H9 (cell line): ENCODE data around the gene PDZD4. TPM values are rescaled to one million over a fixed set of nuclear protein-coding genes. Genes with fewer than 3 reads are reported as not detected.

Experiments used
- DNase-seq: peaks from one replicate; pipeline ENCODE4 v3.0.0-alpha.2; 2017
- H2AFZ ChIP-seq: one replicate; pipeline ENCODE4 v1.6.1; 2013; ENCODE audit warnings: mild to moderate bottlenecking, low read length, control low read depth, moderate library complexity
- H2AK5ac ChIP-seq: 2 replicates; pipeline ENCODE4 v1.6.1; 2013; ENCODE audit warnings: low read length, control low read depth, mixed read lengths; ENCODE audit not compliant: insufficient read length
- H2BK120ac ChIP-seq: one replicate; pipeline ENCODE4 v1.6.1; 2013; ENCODE audit warnings: low read depth, mild to moderate bottlenecking, low read length, control low read depth, inconsistent platforms; ENCODE audit not compliant: poor library complexity, severe bottlenecking
- H2BK12ac ChIP-seq: 2 replicates; pipeline ENCODE4 v1.6.1; 2013; ENCODE audit warnings: low read length, control low read depth, mixed read lengths, low read depth; ENCODE audit not compliant: insufficient read length
- H2BK15ac ChIP-seq: 2 replicates; pipeline ENCODE4 v1.6.1; 2013; ENCODE audit warnings: low read depth, low read length, control low read depth
- H2BK20ac ChIP-seq: one replicate; pipeline ENCODE4 v1.6.1; 2013; ENCODE audit warnings: low read depth, mild to moderate bottlenecking, low read length, control low read depth, inconsistent platforms; ENCODE audit not compliant: poor library complexity, severe bottlenecking
- H2BK5ac ChIP-seq: 2 replicates; pipeline ENCODE4 v1.6.1; 2013; ENCODE audit warnings: low read length, control low read depth, mixed read lengths; ENCODE audit not compliant: insufficient read length
- H3K14ac ChIP-seq: 2 replicates; pipeline ENCODE4 v1.6.1; 2013; ENCODE audit warnings: low read length, control low read depth; ENCODE audit not compliant: insufficient read depth
- H3K18ac ChIP-seq: 2 replicates; pipeline ENCODE4 v1.6.1; 2013; ENCODE audit warnings: low read depth, mild to moderate bottlenecking, mixed read lengths, low read length, control low read depth; ENCODE audit not compliant: insufficient read length
- H3K23ac ChIP-seq: 2 replicates; pipeline ENCODE4 v1.6.1; 2013; ENCODE audit warnings: low read length, control low read depth, mixed read lengths, low read depth; ENCODE audit not compliant: insufficient read length
- H3K23me2 ChIP-seq: 2 replicates; pipeline ENCODE4 v1.6.1; 2013; ENCODE audit warnings: low read depth, mild to moderate bottlenecking, mixed read lengths, low read length, control low read depth; ENCODE audit not compliant: insufficient read length, poor library complexity, severe bottlenecking
- H3K27ac ChIP-seq: 2 replicates; pipeline ENCODE4 v1.5.1; 2013; ENCODE audit warnings: low read length, control low read depth, mixed read lengths, low read depth; ENCODE audit not compliant: insufficient read length
- H3K27me3 ChIP-seq: 2 replicates; pipeline ENCODE4 v1.6.1; 2013; ENCODE audit warnings: low read length, control low read depth, inconsistent platforms; ENCODE audit not compliant: insufficient read depth
- H3K4ac ChIP-seq: 2 replicates; pipeline ENCODE4 v1.6.1; 2013; ENCODE audit warnings: low read depth, mild to moderate bottlenecking, control low read depth, inconsistent platforms, low read length, moderate library complexity
- H3K4me1 ChIP-seq: 2 replicates; pipeline ENCODE4 v1.6.1; 2013; ENCODE audit warnings: low read length, control low read depth, inconsistent platforms; ENCODE audit not compliant: insufficient read depth
- H3K4me2 ChIP-seq: 2 replicates; pipeline ENCODE4 v1.6.1; 2013; ENCODE audit warnings: low read length, control low read depth, mixed read lengths; ENCODE audit not compliant: insufficient read length, insufficient read depth
- H3K56ac ChIP-seq: 2 replicates; pipeline ENCODE4 v1.6.1; 2013; ENCODE audit warnings: low read depth, mild to moderate bottlenecking, mixed read lengths, low read length, control low read depth; ENCODE audit not compliant: insufficient read length
- H3K79me1 ChIP-seq: 2 replicates; pipeline ENCODE4 v1.6.1; 2013; ENCODE audit warnings: low read depth, mild to moderate bottlenecking, moderate library complexity, low read length, control low read depth, inconsistent platforms; ENCODE audit not compliant: insufficient read depth, poor library complexity, severe bottlenecking
- H3K79me2 ChIP-seq: 2 replicates; pipeline ENCODE4 v1.6.1; 2013; ENCODE audit warnings: low read length, control low read depth, inconsistent platforms; ENCODE audit not compliant: insufficient read depth
- H3K9ac ChIP-seq: 2 replicates; pipeline ENCODE4 v1.6.1; 2013; ENCODE audit warnings: low read length, control low read depth, mixed read lengths; ENCODE audit not compliant: insufficient read length; ENCODE audit errors: extremely low read depth
- H3K9me3 ChIP-seq: one replicate; pipeline ENCODE4 v1.6.1; 2013; ENCODE audit warnings: low read depth, low read length, inconsistent platforms; ENCODE audit not compliant: control insufficient read depth
- H3T11ph ChIP-seq: one replicate; pipeline ENCODE4 v1.6.1; 2013; ENCODE audit warnings: mild to moderate bottlenecking, low read length, control low read depth, inconsistent platforms
- H4K20me1 ChIP-seq: one replicate; pipeline ENCODE4 v1.6.1; 2013; ENCODE audit not compliant: control insufficient read depth, insufficient read length, insufficient read depth
- H4K5ac ChIP-seq: 2 replicates; pipeline ENCODE4 v1.6.1; 2013; ENCODE audit warnings: low read depth, mild to moderate bottlenecking, mixed read lengths, low read length, control low read depth; ENCODE audit not compliant: insufficient read length
- H4K8ac ChIP-seq: replicated peaks from 2 replicates; pipeline ENCODE4 v1.6.1; 2013; ENCODE audit warnings: low read length, control low read depth, mixed read lengths, low read depth; ENCODE audit not compliant: insufficient read length
- H4K91ac ChIP-seq: 2 replicates; pipeline ENCODE4 v1.6.1; 2013; ENCODE audit warnings: low read depth, mild to moderate bottlenecking, moderate library complexity, mixed read lengths, low read length, control low read depth; ENCODE audit not compliant: insufficient read length
- H3K27ac Mint-ChIP-seq, 3 experiments: 2 replicates in 2 of 3; 3 replicates in 1 of 3; pipeline ENCODE4 v1.8.0; 2020 to 2021; ENCODE audit warnings: mixed read lengths in 3 of 3, mild to moderate bottlenecking in 1 of 3, moderate library complexity in 1 of 3
- H3K27me3 Mint-ChIP-seq: 2 replicates; pipeline ENCODE4 v1.8.0; 2021; ENCODE audit warnings: low read depth, mild to moderate bottlenecking, moderate library complexity, mixed read lengths
- H3K36me3 Mint-ChIP-seq, 3 experiments: 2 replicates in 2 of 3; 3 replicates in 1 of 3; pipeline ENCODE4 v1.8.0; 2020 to 2021; ENCODE audit warnings: low read depth in 3 of 3, mixed read lengths in 3 of 3; ENCODE audit not compliant: insufficient read depth in 1 of 3
- H3K4me1 Mint-ChIP-seq, 2 experiments: 2 replicates each; pipeline ENCODE4 v1.8.0; 2020; ENCODE audit warnings: mixed read lengths in 2 of 2
- H3K4me3 Mint-ChIP-seq, 2 experiments: 2 replicates in 1 of 2; 3 replicates in 1 of 2; pipeline ENCODE4 v1.8.0; 2020 to 2021; ENCODE audit warnings: mild to moderate bottlenecking in 2 of 2, mixed read lengths in 2 of 2, moderate library complexity in 1 of 2
- H3K9me3 Mint-ChIP-seq, 2 experiments: 2 replicates in 1 of 2; 3 replicates in 1 of 2; pipeline ENCODE4 v1.8.0; 2020; ENCODE audit warnings: mild to moderate bottlenecking in 2 of 2, mixed read lengths in 2 of 2, moderate library complexity in 1 of 2
- WGBS: extraction: QIAGEN DNeasy Blood & Tissue Kit; methylation state at CpG from one replicate; pipeline ENCODE4 v1.1.7; 2013; ENCODE audit warnings: missing lambda C conversion rate, low lambda C conversion rate, mixed read lengths; ENCODE audit not compliant: insufficient read length; ENCODE audit errors: extremely low coverage; 5-methylcytosine and 5-hydroxymethylcytosine counted together
- total RNA-seq: library from RNA; stranded (reverse); gene quantifications from 2 replicates; pipeline ENCODE4 v1.2.1, GENCODE V29; 2021
- TF ChIP-seq, protein P1 (sequence below): fragments of 200-600 bp; sonication (generic); conservative IDR thresholded peaks from 3 replicates; pipeline ENCODE4 v1.8.0; 2021; ENCODE audit warnings: antibody characterized with exemption, mild to moderate bottlenecking

PDZD4 gene
- total RNA-seq, 1 experiment from 2014 or later, result 110 TPM

DNA sequence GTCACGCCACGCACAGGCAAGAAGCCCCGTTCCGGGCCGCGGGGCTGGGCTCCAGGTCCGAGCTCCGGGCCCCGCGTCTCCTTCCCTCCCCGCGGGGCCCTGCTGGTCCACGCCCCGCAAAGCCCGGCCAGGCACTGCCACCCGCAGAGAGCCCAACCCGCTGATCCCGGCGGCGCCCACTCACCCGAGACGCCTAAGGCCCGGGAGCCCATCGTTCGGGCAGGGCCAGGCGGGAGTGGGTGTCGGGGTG is 870 bp downstream of the PDZD4 start:
- no peak overlapping the region for H2BK15ac ChIP-seq
- no peak overlapping the region for H2BK20ac ChIP-seq
- H4K20me1 ChIP-seq, result no peaks in the 10 kb centered on the region
- H3K4me1 Mint-ChIP-seq, result peaks cover 23 to 40% of the 10 kb centered on the region in 2 experiments
- H3K18ac ChIP-seq, result no peak overlapping the region
- no peak overlapping the region for H3K27ac ChIP-seq
- no peak overlapping the region for H2BK5ac ChIP-seq
- WGBS, result no CpG with 5 or more reads among the region's 27 CpGs
- H3K14ac ChIP-seq, result no peak overlapping the region
- no peak overlapping the region for H2AFZ ChIP-seq
- peaks cover 5% of the 10 kb centered on the region for H3K23me2 ChIP-seq
- peaks cover 28% of the 10 kb centered on the region; the same call in 1 of the 2 replicates for H3K79me2 ChIP-seq
- no peak overlapping the region for H4K5ac ChIP-seq
- H2BK12ac ChIP-seq, result no peak overlapping the region
- peak overlapping the region in 1 of 3 experiments; percentile 82; a peak in 2 of 7 replicates for H3K27ac Mint-ChIP-seq
- H2AK5ac ChIP-seq, result no peak overlapping the region
- H3K27me3 ChIP-seq, result no peaks in the 10 kb centered on the region
- no peak overlapping the region for H2BK120ac ChIP-seq
- peaks cover 3% of the 10 kb centered on the region; the same call in 1 of the 2 replicates for H3K4me1 ChIP-seq
- peaks cover 11 to 24% (median 13%) of the 10 kb centered on the region in 3 experiments for H3K36me3 Mint-ChIP-seq
- peaks cover 6% of the 10 kb centered on the region for H3K27me3 Mint-ChIP-seq
- no peak for DNase-seq
- no peak overlapping the region for H3K4ac ChIP-seq
- H4K8ac ChIP-seq, result no peak overlapping the region
- peak overlapping the region; percentile 80 to 89 for H3K4me3 Mint-ChIP-seq
- H3K79me1 ChIP-seq, result no peaks in the 10 kb centered on the region
- H3K9me3 Mint-ChIP-seq, result peaks cover 55 to 70% of the 10 kb centered on the region in 2 experiments
- no peak overlapping the region for H3T11ph ChIP-seq
- H3K9me3 ChIP-seq, result peaks cover 6% of the 10 kb centered on the region
- no peak overlapping the region for H3K56ac ChIP-seq
- H3K9ac ChIP-seq, result no peak overlapping the region
- TF ChIP-seq, protein P1, sequence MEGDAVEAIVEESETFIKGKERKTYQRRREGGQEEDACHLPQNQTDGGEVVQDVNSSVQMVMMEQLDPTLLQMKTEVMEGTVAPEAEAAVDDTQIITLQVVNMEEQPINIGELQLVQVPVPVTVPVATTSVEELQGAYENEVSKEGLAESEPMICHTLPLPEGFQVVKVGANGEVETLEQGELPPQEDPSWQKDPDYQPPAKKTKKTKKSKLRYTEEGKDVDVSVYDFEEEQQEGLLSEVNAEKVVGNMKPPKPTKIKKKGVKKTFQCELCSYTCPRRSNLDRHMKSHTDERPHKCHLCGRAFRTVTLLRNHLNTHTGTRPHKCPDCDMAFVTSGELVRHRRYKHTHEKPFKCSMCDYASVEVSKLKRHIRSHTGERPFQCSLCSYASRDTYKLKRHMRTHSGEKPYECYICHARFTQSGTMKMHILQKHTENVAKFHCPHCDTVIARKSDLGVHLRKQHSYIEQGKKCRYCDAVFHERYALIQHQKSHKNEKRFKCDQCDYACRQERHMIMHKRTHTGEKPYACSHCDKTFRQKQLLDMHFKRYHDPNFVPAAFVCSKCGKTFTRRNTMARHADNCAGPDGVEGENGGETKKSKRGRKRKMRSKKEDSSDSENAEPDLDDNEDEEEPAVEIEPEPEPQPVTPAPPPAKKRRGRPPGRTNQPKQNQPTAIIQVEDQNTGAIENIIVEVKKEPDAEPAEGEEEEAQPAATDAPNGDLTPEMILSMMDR, result no peak
- no peak overlapping the region for H4K91ac ChIP-seq
- H3K23ac ChIP-seq, result no peak overlapping the region
- H3K4me2 ChIP-seq, result peak overlapping the region; percentile 18
